Measurements from ENCODE around the gene COL5A1.

COL5A1 gene

DNA sequence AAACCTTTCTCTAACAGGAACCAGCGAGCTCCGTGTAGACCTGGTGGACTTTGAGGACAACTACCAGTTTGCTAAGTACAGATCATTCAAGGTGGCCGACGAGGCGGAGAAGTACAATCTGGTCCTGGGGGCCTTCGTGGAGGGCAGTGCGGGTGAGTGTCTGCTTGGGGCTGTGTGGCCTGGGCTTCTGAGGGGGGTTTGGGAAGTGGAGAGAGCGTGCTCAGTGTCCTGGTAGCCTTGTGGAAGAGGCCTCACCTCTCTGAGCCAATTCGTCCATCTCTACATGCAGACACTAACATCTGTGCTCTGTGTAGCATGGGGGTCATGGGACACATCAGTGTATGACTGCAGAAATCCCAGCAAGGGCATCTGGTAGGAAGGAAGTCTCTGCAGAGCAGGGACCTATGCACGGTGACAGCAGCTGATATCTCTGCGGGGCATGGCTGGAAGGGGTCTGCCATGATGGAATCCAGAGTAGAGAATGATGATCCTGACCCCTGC is 244.9 kb downstream of the COL5A1 start:
- DNase-seq = no peak

DNA sequence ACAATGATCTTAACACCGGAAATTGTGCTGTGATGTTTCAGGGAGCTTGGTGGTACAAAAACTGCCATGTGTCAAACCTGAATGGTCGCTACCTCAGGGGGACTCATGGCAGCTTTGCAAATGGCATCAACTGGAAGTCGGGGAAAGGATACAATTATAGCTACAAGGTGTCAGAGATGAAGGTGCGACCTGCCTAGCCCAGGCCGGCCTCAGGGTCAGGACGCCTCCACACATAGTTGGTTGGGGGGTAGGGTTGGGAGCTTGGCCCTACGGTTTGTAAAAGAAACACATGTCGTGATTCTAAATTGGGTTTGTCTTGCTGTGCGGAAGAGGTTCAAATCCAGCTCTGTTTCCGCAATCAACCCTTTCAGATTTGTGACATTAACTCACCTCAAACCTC is 245.6 kb downstream of the COL5A1 start:
- no peak for DNase-seq

- DNase-seq = no peak
Measured at GRCh38 chr9:134887686-134888602, 246.3 kb downstream of the COL5A1 start.

- no peak for DNase-seq
Measured at GRCh38 chr9:134888603-134889190, 247.1 kb downstream of the COL5A1 start.

DNA sequence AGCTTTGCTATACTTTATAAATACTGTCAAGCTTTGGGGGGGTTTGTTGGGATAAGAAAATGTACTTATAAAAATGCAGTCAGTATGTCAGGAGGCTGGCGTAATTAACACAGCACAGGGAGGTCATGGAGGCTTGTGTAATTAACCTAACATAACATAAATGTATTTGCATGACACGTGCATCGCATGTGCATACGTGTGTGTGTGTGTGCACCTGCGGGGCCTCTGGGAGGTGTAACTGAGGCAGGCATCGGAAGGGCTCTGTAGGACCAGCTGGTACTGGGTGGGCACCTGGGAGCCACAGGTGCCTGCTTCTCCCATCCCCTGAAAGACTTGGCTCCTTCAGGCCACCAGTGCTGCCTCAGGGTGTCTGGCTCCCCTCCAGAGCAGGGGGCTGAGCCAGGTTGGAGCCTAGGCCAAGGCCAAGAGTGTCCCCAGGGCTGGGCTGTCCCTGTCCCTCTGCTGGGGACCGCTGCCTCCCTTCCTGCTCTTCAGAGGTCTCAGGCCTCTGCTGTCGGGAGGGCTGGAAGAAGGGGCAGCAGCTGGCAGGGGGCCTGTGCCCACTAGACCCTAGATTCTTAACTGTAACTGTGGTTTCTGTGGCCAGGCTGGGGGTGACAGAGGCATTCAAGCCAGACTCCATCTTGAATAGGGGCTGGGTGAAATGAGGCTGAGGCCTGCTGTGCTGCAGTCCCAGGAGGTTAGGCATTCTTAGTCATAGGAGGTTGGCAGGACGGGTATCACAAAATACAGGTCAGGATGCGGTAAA is 248.0 kb downstream of the COL5A1 start:
- no peak for DNase-seq

- no peak for DNase-seq
Measured at GRCh38 chr9:134890155-134890495, 248.5 kb downstream of the COL5A1 start.

DNA sequence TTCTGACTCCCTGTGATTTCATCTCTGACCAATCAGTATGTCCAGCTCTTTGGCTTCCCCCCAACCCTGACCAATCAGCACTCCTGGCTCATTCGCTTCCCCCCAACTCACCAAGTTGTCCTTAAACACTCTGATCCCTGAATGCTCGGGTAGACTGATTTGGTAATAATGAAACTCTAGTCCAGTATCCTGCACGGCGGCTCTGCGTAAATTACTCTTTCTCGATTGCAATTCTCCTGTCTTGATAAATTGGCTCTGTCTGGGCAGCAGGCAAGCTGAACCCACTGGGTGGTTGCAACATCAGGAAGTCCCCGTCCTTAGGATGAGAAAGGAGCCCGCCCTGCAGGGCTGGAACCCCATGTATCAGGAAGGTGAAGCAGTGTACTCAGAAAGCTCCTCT is 249.4 kb downstream of the COL5A1 start:
- no peak for DNase-seq

DNA sequence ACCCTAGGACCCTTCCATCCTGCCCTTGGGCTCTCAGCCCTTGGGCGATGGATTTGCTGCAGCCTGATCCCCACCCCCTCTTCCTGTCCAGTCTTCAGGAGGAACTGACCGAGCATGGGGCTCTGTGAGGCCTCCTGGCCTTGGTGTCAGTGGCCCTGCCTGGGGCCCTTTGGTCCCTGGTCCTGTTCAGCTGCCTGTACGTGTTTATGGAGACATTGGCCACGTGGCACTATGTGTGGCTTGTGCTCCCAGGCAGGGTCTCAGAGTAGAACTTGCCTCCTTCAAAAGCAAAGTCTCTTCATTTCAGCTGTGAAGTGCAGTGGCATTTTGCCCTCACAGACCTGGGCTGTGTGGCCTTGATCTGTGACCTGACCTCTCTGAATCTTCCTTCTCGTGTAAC is 250.1 kb downstream of the COL5A1 start:
- no peak for DNase-seq

DNA sequence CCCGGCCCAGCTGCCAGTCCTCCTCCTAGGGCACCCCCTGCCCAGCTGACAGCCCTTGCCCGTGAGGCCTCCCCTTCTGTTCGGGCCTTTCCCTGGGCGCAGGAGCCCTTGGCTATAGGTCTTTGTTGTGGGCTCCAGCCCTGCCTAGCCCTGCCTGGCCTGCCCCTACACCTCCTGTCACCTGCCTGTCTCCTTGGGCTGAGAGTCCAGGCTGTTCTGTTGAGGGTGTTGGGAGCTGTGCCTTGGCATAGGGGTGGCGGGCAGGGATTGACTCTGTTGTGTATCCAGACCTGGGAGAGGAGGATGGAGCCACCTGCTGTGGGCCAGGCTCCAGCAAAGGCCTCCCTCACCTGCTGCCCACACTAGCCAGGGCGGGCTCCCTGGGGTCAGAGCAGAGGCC is 250.6 kb downstream of the COL5A1 start:
- DNase-seq = no peak

- no peak for DNase-seq
Measured at GRCh38 chr9:134892820-134893420, 251.3 kb downstream of the COL5A1 start.
